ENCODE results near the gene LYPD3.
A peak's percentile ranks its signal among the peaks of the same experiment; 100 is the strongest.

LYPD3 gene

GRCh38 chr19:43461303-43461702 lies 4.1 kb downstream of the LYPD3 start:
- no peak for TF ChIP-seq CTCF (conservative IDR thresholded peaks at IDR 0.05; ENCODE audit: low read depth)
- ChIA-PET CTCF (interaction anchor here (1.5 to 2.5 kb wide), 2 partner anchors 14 to 59 kb away, joined by 4 to 6 read pairs; no protein-coding TSS in a partner anchor), POLR2A (ENCODE audit: low non-redundant PET) (no interaction called here)
- H3K27ac ChIP-seq, result no peak overlapping the region
- DNase-seq (ENCODE audit: low spot score), result no peak

- CTCF ChIA-PET, result interaction anchor here (0.5 to 2.5 kb wide), 3 partner anchors 13 to 1022 kb away, joined by 3 to 6 read pairs (median 4); no protein-coding TSS in a partner anchor
- DNase-seq (ENCODE audit: low spot score), result no peak
- no peak for TF ChIP-seq CTCF (conservative IDR thresholded peaks at IDR 0.05; ENCODE audit: low read depth)
- H3K27ac ChIP-seq, result no peak overlapping the region
- POLR2A ChIA-PET (ENCODE audit: low non-redundant PET), result no interaction called here
These were observed 4.9 kb downstream of the LYPD3 start for GRCh38 chr19:43460362-43461016.

DNA sequence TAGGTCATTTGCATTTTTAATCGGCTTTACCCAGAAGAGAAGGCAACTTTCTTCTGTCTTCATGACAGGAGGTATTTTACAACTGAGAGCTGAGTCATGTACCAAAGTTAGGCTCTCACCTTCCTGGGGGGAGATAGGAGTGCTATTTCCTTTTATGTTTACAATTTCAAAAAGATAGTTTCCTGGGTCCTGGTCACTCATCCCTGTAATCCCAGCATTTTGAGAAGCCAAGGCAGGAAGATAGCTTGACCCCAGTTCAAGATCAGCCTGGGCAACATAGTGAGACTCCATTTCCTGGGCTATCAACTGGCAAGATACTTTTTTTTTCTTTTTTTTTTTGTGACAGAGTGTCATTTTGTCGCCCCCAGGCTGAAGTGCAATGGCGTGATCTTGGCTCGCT lies 7.6 kb downstream of the LYPD3 start:
- CTCF ChIA-PET, result interaction anchor here (0.7 to 1.0 kb wide), 2 partner anchors 9 to 25 kb away, joined by 6 to 7 read pairs; no protein-coding TSS in a partner anchor

DNA sequence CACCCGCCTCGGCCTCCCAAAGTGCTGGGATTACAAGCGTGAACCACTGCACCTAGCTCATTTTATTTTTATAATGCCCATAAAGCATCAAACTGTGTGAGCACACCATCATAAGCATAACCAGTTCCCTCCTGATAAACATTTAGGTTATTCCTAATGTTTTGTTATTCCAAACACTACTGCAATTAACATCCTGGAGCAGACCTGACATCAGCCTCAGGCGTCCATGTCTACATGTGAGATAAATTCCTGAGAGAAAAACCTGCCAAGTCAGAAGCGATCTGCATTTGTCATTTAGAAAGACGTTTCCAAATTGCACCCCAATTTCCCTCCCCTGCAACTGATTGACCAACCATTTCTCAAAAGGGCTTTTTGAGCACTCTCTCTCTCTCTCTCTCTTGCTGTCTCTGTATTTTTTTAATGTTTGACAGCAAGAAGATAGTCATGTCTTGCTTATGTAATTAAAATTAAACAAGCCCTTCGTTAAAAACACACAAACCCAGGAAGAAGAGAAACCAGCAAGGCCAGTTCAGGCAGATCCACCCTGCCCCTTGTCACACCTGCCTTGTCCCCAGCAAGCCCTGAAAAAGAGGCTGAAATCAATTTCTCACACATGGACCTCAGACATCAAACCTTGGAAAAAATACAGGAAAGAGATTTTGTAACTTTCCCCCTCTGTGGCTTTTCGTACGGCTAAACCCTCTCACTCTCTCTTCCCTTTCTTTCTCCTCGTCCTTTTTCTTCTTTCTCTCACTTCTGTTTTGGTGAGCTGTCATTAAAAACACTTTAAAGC lies 9.9 kb downstream of the LYPD3 start:
- no peak for DNase-seq (ENCODE audit: low spot score)
- CTCF ChIA-PET, result interaction anchor here (0.7 to 1.0 kb wide), 2 partner anchors 9 to 64 kb away, joined by 3 read pairs; no protein-coding TSS in a partner anchor
- no peak for TF ChIP-seq CTCF (conservative IDR thresholded peaks at IDR 0.05; ENCODE audit: low read depth)
- H3K27ac ChIP-seq, result no peak overlapping the region
- POLR2A ChIA-PET (ENCODE audit: low non-redundant PET), result interaction anchor here (0.6 kb wide), 1 partner anchor 16 kb away, joined by 10 read pairs; no protein-coding TSS in a partner anchor

More for the DNA sequence above, 7.6 kb downstream of the LYPD3 start:
- no peak overlapping the region for H3K27ac ChIP-seq
- POLR2A ChIA-PET (ENCODE audit: low non-redundant PET), result no interaction called here
- TF ChIP-seq CTCF (conservative IDR thresholded peaks at IDR 0.05; ENCODE audit: low read depth), result no peak
- DNase-seq (ENCODE audit: low spot score), result no peak

DNA sequence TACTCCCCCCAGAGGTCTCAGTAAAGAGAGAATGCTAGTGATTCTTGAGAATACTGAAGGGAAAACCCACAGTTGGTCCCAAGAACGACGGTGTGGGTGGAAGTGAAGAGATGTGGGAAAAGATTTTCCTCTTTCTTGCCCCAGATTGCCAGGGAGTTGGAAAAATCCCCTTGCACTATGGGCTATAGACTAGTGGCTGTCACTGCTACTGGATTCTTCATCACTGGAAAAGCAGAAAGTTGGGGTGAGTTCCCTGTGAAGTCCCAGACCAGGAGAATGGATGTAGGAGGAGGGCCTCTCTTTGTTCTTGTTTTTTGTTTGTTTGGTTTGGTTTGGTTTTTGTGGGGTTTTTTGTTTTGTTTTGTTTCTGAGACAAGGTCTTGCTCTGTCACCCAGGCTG lies 11.4 kb downstream of the LYPD3 start:
- ChIA-PET POLR2A (ENCODE audit: low non-redundant PET) (no interaction called here), CTCF (no interaction called here)
- H3K27ac ChIP-seq, result no peak overlapping the region
- no peak for TF ChIP-seq CTCF (conservative IDR thresholded peaks at IDR 0.05; ENCODE audit: low read depth)
- no peak for DNase-seq (ENCODE audit: low spot score)

DNA sequence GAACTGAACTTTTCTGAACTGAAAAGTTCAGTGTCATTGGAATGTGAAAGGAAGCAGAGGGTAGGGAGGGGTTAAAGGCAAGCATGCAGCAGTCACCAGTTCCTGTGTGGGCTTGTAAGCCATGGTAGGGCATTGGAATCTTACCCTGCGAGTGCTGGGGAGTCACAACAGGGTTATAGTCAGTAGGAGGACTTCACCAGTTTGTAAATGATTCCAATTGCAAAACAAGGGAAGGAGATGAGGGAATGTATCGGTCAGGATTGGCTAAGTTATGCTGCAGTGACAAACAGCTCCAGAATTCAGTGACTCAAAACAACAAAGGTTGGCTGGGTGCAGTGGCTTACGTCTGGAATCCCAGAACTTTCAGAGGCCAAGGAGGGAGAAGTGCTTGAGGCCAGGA lies 12.8 kb downstream of the LYPD3 start:
- DNase-seq (ENCODE audit: low spot score), result peak; percentile 55
- no peak overlapping the region for H3K27ac ChIP-seq
- ChIA-PET POLR2A (ENCODE audit: low non-redundant PET) (no interaction called here), CTCF (no interaction called here)
- no peak for TF ChIP-seq CTCF (conservative IDR thresholded peaks at IDR 0.05; ENCODE audit: low read depth)

Data from RWPE1 (cell line).